ENCODE results near the gene ATP1A4. TPM values are rescaled to one million over a fixed set of nuclear protein-coding genes. Genes with fewer than 3 reads are reported as not detected.

The ATP1A4 gene
- total and polyA plus RNA-seq, 2 of the 8 experiments (the other 6 are each of a cell fraction or from before 2014, with no cell fraction given): 0.48 to 0.61 TPM

- Histone ChIP-seq H2BK5ac (ENCODE audit: low read depth, low read length) (no peak overlapping the region), H4K91ac (replicated peaks; ENCODE audit: insufficient read length, low read length) (no peak overlapping the region), H2BK12ac (ENCODE audit: low read depth, low read length) (no peak overlapping the region), H3K4me3 (ENCODE audit: extremely low read depth in 1 of 4, insufficient read depth in 2 of 4, low read depth in 3 of 4, low read length in 4 of 4) (no peak overlapping the region), H3K79me1 (ENCODE audit: low read depth, low read length) (no peaks in the 10 kb centered on the region; the same call in 1 of the 2 replicates), H3K4me1 (replicated peaks in 1 of 4; ENCODE audit: control insufficient read depth in 3 of 4, insufficient read depth in 4 of 4, low read length in 3 of 4) (no peaks in the 10 kb centered on the region), H2BK15ac (ENCODE audit: low read length) (no peak overlapping the region), H3K79me2 (ENCODE audit: control insufficient read depth in 1 of 2, insufficient read depth in 2 of 2, low read length in 2 of 2) (no peaks in the 10 kb centered on the region), H2BK120ac (replicated peaks; ENCODE audit: low read depth, low read length) (no peak overlapping the region), H4K20me1 (replicated peaks in 1 of 2; ENCODE audit: control insufficient read depth in 1 of 2, insufficient read depth in 2 of 2, low read length in 2 of 2) (no peaks in the 10 kb centered on the region), H3K23ac (ENCODE audit: insufficient read length) (no peak overlapping the region), H2BK20ac (ENCODE audit: low read length) (no peak overlapping the region), H3K18ac (ENCODE audit: extremely low read depth, low read length) (no peak overlapping the region), H3K27ac (ENCODE audit: low read depth, low read length) (no peak overlapping the region), H3K4me2 (ENCODE audit: insufficient read depth in 1 of 2, low read depth in 2 of 2, low read length in 2 of 2) (no peak overlapping the region), H2AK5ac (ENCODE audit: low read depth, low read length) (no peak overlapping the region), H2AFZ (ENCODE audit: low read length) (no peak overlapping the region), H3K14ac (ENCODE audit: insufficient read length) (no peak overlapping the region), H3K4ac (replicated peaks; ENCODE audit: insufficient read length, low read depth, low read length) (no peak overlapping the region), H3K9me3 (ENCODE audit: insufficient read depth in 2 of 2, low read depth in 1 of 2, low read length in 1 of 2) (no peaks in the 10 kb centered on the region), H3K23me2 (ENCODE audit: low read depth, low read length) (peaks cover 5% of the 10 kb centered on the region; the same call in 1 of the 2 replicates), H3K56ac (replicated peaks; ENCODE audit: insufficient read length, low read depth, low read length) (no peak overlapping the region), H4K5ac (ENCODE audit: insufficient read length, low read depth, low read length) (no peak overlapping the region), H4K8ac (ENCODE audit: extremely low read depth, insufficient read depth, low read length) (no peak overlapping the region; the same call in 1 of the 2 replicates), H3K27me3 (replicated peaks in 1 of 4; ENCODE audit: control insufficient read depth in 3 of 4, extremely low read depth in 1 of 4, insufficient read depth in 3 of 4, low read length in 3 of 4) (no peaks in the 10 kb centered on the region), H3K9ac (replicated peaks in 1 of 4; ENCODE audit: extremely low read depth in 1 of 4, low read depth in 3 of 4, low read length in 3 of 4) (no peak overlapping the region), H3K36me3 (ENCODE audit: control insufficient read depth in 2 of 4, insufficient read depth in 4 of 4, low read length in 3 of 4) (peaks cover 4 to 55% (median 37%) of the 10 kb centered on the region in 4 experiments)
- WGBS, 2 experiments (ENCODE audit: extremely low coverage in 1 of 2, insufficient coverage in 1 of 2, insufficient read length in 1 of 2, insufficient replicate concordance in 2 of 2, low coverage in 1 of 2, low lambda C conversion rate in 2 of 2, missing lambda C conversion rate in 1 of 2): 91% methylated on average over 20 of the region's 20 CpGs; no CpG with 5 or more reads in 1 of the 2 experiments
- CTCF ChIA-PET (ENCODE audit: partially characterized antibody): interaction anchor here (0.6 to 1.5 kb wide), 8 partner anchors 11 to 232 kb away, joined by 3 to 5 read pairs (median 4); no protein-coding TSS in a partner anchor
- no peak for FAIRE-seq
- no peak for DNase-seq (ENCODE audit: low read depth in 1 of 2, low spot score in 2 of 2)
- TF ChIP-seq HDAC6 (IDR thresholded peaks at IDR 0.05; ENCODE audit: low read depth, low read length) (no peak), USF2 (IDR thresholded peaks at IDR 0.05; ENCODE audit: low read length) (no peak), NRF1 (IDR thresholded peaks at IDR 0.05; ENCODE audit: low read depth, low read length) (no peak), BRCA1 (IDR thresholded peaks at IDR 0.05; ENCODE audit: low read depth, low read length) (no peak), EP300 (IDR thresholded peaks at IDR 0.05; ENCODE audit: borderline replicate concordance in 1 of 2, low read depth in 2 of 2, low read length in 2 of 2) (no peak), SAP30 (IDR thresholded peaks at IDR 0.05; ENCODE audit: insufficient read depth, insufficient replicate concordance, low read length) (no peak), RFX5 (IDR thresholded peaks at IDR 0.05; ENCODE audit: borderline replicate concordance, low read depth, low read length) (no peak)
- POLR2A ChIA-PET (ENCODE audit: partially characterized antibody): interaction anchor here (1.0 to 3.5 kb wide), 3 partner anchors 13 to 30 kb away, joined by 3 to 10 read pairs (median 3); partner anchors contain the start of gene ATP1A2
Observed at GRCh38 chr1:160134791-160135572, 16.4 kb upstream of the ATP1A4 start.
